Liver (tissue), 3 donors: ENCODE results near the gene RACGAP1.

ENCODE experiments used
- CTCF ChIP-seq: fragments of 150-350 bp; IDR thresholded peaks from 2 replicates; pipeline ENCODE4 v1.5.1; 2017; ENCODE audit warnings: improper control_type of control experiment, low read depth, low read length; ENCODE audit not compliant: missing input control
- JUND ChIP-seq, 2 donors: IDR thresholded peaks; 2 replicates each; pipeline ENCODE4 v1.6.1; 2016; ENCODE audit warnings: antibody characterized with exemption in 2 of 2
- MAX ChIP-seq: IDR thresholded peaks from 2 replicates; pipeline ENCODE4 v1.6.1; 2016; ENCODE audit warnings: antibody characterized with exemption
- donor health status: healthy.
- donor health status: healthy.

GRCh38 chr12:50014342-50014741 lies 11.0 kb downstream of the RACGAP1 start:
- TF ChIP-seq MAX (no peak), JUND (IDR thresholded peaks at IDR 0.05) (no peak), CTCF (no peak)
